GM21576 (cell line): ENCODE results near the gene RASD2.
"Not testable (repeated sequence)": the region's sequence is repeated elsewhere in the genome, so short reads cannot be mapped to it uniquely, and the experiment has no call there.

Experiments
- ATAC-seq: cut with Tn5 transposase; IDR thresholded peaks from one replicate; pipeline ENCODE4 v1.9.1; 2021; ENCODE audit warnings: mild to moderate bottlenecking, moderate library complexity; ENCODE audit not compliant: unreplicated experiment

Gene RASD2, protein sequence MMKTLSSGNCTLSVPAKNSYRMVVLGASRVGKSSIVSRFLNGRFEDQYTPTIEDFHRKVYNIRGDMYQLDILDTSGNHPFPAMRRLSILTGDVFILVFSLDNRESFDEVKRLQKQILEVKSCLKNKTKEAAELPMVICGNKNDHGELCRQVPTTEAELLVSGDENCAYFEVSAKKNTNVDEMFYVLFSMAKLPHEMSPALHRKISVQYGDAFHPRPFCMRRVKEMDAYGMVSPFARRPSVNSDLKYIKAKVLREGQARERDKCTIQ

DNA sequence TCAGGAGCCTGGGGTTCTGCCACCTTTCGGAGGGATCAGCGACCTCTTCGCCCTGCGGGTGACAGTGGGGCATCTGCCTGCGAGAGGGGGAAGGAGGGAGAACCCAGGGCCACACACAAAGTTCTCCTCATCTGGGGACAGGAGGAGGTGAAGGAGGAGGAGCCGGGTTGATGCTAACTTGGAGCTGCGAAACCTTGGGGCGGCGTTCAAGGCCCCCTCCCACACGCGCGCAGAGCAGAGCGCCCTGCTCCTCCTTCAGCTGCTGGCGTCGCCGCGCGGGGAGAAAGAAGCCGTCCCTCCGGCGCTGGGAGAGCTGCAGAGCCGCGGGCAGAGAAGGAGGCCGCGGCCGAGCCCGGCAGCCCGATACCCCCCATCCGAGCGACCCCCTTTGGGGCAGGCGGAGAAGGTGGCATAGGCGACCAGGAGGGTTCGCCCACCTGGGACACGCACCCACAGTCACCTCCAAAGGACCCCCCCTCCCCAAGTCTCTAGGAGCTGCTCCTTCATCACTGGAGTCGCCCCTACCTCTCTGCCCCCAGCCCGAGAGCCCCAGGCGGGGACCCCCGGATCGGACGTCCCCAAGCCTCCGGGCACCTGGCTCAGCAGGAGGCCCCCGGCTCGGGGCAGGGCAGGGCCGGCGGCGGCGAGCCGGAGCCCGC lies at the start of gene RASD2:
RASD2 (plus strand) TSS at position 237 of the 659 bp plus-strand sequence. CDS start 5,979 bp downstream, outside the sequence.
- no peak for ATAC-seq

DNA sequence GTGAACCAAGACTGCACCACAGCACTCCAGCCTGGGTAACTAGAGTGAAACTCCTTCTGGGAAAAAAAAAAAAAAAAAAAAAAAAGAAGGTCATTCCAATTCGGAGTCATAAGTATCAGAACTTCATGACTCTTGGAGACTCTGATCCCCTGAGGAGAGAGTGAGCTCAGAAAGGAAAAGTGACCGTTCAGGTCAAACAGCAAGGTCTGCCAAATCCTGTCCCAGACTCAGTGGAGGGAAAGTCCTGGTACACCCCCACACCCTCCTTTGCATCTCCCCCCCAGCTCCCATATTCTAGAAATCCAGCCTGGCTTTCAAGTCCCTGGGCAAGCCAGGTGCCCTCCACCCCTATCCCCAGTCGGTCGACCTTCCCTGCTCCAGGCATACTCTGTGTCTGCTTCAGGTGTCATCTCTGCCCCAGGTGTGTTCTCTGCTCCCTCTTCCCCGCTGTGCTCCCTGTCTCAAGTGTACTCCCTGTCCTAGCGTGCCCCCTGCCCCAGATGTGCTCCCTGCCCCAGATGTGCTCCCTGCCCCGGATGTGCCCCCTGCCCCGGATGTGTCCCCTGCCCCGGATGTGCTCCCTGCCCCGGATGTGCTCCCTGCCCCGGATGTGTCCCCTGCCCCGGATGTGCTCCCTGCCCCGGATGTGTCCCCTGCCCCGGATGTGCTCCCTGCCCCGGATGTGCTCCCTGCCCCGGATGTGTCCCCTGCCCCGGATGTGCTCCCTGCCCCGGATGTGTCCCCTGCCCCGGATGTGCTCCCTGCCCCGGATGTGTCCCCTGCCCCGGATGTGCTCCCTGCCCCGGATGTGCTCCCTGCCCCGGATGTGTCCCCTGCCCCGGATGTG lies 49.3 kb upstream of the RASD2 start:
- ATAC-seq, result not testable (repeated sequence)

DNA sequence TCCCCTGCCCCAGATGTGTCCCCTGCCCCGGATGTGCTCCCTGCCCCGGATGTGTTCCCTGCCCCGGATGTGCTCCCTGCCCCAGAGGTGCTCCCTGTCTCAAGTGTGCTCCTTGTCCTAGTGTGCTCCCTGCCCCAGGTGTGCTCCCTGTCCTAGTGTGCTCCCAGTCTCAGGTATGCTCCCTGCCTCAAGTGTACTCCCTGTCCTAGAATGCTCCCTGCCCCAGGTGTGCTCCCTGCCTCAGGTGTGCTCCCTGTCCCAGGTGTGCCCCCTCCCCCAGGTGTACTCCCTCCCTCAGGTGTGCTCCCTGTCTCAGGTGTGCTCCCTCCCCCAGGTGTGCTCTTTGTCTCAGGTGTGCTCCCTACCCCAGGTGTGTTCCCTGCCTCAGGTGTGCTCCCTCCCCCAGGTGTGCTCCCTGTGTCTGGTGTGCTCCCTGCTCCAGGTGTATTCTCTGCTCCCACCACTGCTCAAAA lies 48.7 kb upstream of the RASD2 start:
- no peak for ATAC-seq

DNA sequence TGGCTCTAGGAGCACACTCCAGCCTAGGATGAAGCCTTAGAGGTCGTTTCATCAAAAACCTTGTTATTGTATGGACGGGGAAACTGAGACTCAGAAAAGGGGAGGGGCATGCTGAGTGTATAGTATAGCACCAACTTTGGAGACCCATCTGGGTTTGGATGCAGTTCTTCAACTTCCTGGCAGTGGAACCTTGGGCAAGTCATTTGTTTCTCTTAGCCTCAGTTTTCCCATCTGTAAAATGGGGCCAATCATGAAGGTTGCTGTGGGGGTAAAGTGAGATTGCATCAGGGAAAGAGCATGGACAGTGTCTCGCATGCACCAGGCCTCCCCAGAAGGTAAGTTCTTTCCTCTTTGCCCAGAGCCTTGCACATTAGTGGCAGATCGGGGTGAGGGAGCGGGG lies 47.6 kb upstream of the RASD2 start:
- no peak for ATAC-seq

DNA sequence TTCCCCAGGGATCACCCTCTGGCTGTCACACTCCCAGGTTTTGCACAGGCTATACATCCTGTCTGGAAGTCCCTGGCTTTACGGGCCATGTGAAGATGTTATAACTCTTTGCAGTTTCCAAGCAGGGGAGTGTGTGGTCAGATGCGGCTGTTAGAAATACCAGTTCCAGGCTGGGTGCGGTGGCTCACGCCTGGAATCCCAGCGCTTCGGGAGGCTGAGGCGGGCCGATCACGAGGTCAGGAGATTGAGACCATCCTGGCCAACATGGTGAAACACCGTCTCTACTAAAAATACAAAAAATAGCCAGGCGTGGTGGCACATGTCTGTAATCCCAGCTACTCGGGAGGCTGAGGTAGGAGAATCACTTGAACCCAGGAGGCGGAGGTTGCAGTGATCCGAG lies 44.9 kb upstream of the RASD2 start:
- ATAC-seq, result not testable (repeated sequence)

DNA sequence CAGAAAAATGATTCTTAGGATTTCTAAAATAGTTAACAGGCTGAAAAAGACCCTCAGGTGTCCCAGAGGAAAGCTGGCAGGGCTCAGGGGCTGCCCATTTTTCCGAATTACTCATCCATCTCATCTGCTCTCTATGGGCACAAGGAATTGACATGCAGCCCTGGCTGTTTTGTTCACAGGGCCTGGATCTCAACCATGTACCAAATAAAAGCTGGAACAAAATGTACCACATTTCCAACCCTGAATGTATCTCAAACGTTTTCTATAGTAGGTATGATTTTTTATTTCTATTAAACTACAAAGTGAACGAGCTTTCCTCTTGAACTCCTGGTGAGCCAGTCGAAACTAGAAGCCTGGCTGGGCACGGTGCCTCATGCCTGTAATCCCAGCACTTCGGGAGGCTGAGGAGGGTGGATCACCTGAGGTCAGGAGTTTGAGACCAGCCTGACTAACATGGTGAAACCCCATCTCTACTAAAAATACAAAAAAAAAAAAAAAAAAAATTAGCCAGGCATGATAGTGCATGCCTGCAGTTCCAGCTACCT lies 43.8 kb upstream of the RASD2 start:
- ATAC-seq, result no peak

DNA sequence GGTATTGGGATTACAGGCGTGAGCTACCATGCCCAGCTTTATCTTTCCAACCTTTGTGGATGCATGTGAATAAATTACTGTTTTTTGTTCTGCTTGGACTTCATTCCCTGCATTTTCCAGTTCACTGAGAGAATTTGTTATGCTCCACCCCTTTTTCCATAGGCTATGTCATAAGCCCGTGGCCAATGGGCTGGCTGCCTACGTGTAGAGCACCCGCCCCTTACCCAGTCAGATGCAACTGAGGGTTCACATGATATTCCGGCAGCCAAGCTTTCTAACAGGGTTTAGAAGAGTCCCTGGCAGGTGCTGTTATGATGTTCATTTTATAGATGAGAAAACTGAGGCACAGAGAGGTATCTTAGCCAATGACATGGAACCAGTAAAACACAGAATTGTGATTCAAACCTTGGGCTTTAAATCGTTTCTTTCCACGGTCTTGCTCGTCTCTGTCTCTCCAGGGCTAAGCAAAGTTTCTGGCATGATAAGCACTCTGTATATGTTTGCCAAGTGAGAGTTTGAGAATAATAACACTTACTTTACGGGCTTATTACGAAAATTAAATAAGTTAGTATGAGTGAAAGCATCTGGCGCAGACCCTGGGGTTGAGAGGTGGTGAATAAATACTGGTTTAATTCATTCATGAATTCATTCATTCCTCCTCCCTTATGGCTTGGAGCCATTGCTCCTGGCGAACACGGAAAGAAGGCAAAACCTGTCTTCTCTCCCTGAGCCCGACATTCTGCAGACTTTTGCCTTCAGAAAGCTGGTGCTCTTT lies 42.4 kb upstream of the RASD2 start:
- ATAC-seq, result no peak

DNA sequence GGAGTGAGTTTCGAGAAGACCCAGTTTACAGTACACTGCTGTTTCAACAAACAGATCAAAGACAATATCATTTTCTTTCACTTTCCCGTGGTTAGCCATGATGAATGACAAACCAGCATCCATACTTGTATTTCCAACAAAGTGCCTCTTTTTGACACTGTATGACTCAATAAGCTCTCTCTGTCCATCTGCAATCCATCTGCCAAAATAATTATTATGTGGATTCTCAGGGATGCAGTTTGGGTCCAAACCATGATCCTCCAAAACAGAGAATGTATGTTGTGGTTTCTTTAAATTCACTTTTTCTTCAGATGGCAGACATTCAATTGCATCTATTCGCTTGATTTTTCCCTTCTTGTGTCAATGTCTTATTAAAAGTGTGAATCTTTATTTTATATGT lies 37.8 kb upstream of the RASD2 start:
- no peak for ATAC-seq

DNA sequence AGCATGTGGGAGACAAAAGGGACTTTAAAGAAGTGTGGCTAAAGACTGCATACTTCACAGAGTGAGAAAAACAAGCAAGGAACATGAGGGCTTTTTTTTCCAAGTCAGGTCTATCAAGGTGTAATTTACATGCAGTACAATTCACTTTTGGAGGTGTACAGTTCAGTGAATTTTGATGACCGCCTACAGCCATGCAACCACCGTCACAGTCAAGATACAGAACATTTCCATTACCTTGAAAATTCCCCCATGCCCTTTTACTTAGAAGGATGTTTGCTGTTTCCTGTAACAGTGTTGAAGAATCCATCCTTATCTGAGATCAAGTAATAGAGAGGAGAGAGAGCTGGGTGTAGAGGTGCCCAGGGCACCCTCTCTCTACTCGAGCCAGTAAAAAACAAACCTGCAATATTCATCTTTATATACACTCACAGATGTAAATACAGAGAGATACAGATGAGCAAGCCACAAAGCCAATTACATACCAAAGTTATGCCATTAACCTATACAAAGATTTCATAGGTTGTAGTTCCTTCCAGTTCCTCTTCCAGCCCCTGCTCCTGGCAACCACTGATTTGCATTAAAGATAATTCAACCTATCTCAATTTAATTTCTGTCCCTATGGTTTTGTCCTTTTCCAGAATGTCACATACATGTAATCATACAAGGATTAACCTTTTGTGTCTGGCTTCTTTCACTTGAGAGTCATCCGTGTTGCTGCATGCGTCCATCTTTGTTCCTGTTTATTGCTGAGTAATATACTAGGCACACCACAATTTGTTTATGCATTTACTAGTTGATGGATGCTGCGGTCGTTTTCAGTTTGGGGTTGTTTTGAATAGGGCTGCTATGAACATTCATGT lies 35.0 kb upstream of the RASD2 start:
- ATAC-seq, result no peak

DNA sequence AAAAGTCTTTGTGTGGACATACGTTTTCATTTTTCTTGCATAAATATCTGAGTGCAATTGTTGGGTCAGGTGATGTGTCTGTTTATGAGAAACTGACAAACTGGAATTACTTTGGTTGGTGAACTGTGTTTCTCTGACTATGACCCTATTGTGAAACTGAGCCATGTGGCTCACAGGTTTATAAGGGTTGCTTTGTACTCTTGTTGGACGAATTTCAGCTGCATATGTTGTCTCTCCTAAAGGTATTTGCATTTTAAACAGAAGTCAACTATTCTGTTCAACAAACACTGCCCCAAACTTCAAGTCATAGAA lies 34.4 kb upstream of the RASD2 start:
- no peak for ATAC-seq

DNA sequence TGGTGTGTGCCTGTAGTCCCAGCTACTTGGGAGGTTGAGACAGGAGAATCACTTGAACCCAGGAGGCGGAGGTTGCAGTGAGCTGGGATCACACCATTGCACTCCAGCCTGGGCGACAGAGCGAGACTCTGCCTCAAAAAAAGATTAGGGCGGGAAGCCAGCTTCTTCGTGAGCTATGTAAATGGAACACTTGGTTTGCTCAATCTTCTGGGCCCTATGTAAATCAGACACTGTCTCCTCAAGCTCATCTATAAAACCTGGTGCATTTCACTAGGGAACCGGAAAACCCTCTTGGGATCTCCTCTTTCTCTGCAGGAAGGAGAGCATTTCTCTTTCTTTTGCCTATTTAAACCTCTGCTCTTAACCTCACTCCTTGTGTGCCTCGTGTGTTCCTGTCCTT lies 32.8 kb upstream of the RASD2 start:
- ATAC-seq, result not testable (repeated sequence)

DNA sequence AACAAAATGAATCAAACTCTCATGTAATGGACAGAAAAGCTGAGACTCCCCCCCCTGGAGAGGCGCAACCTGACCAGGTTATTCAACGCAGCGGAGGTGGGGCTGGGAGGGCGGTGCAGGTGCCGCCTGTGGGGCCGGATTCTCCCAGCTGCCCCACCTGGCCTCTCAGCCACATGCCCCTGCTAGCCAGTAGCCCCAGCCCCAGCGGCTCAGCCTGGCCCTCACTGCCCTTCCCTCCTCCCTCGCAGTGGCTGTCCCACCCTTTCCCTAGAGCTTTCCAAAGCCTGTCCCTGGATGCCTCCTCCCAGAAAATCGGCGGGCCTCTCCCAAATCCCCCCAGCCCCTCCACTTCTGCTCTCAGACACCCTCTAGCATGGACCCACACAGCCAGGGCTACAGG lies 31.2 kb upstream of the RASD2 start:
- ATAC-seq, result no peak

DNA sequence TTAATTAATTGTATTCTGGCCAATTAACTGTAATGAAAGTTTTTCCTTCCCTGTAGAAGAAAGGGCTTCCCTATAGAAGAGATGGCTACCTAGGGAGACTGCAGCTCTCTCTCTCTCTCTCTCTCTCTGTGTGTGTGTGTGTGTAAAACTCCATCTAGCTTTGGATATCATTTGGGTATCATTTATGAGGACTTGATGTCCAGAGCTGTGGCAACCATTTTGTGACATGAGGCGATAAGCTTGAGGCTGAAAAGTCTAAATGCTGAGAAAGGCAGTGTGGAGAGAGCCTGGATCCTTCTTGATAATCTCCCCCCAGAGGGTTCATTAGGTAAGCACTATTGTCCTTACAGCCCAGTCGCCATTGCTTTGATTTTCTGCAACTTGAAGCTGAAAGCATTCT lies 30.7 kb upstream of the RASD2 start:
- ATAC-seq, result no peak

DNA sequence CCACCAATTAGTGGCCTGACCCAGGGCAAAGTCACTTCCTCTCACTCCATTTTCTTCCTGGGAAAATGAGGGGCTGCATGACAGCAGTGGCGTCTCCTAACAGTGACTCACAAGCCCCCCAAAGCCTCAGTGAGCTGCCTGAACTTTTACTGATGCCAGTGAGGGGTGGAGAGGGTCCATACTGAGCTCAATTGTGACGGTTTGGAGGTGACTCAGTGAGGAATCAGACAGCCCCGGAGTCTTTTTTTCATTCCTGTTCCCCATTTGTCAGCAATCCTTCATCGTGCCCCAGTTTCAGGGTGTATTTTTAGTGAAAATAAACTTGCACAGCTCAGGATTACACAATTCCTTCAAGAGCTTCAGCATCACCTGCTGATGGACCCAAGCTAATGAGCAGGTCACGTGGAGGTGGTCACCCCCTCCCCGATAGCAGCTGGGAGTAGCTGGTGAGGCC lies 30.1 kb upstream of the RASD2 start:
- ATAC-seq, result no peak

DNA sequence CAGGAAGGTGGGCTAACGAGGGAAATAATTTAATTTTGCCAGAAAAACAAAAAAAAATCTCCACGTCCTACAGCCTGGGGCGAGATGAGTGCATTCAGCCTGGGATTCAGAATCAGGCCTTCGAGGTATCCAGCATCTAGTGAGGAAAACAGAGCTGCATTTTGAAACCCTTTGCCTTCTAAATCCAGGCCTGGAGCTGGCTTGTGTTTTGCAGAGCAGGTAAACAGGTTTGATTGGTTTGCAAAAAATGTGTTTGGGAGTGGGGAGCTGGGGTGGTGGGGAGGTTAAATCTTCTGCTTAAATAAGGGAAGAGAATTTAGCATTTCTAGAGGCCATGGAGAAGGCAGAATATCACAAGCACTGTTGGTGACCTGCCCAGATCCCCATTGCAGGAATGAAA lies 29.7 kb upstream of the RASD2 start:
- ATAC-seq, result no peak

DNA sequence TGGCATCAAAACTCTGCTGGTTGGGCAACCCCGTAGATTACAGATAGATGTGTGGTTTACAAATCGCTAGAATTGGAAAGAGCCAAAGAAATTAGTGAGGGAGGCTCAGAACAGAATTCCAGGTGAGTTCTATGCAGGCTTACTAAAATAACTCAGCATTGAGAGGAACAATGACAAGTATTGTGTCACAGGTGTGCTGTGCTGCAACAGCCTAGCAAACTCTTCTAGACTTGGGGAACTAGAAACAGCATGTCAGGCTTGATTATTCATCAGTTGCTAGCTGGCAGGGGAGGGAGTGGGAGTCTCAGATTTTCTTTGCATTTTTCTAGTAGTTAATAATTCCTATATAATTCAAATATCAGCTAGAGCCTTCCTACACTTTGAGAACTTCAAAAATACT lies 26.3 kb upstream of the RASD2 start:
- ATAC-seq, result no peak

DNA sequence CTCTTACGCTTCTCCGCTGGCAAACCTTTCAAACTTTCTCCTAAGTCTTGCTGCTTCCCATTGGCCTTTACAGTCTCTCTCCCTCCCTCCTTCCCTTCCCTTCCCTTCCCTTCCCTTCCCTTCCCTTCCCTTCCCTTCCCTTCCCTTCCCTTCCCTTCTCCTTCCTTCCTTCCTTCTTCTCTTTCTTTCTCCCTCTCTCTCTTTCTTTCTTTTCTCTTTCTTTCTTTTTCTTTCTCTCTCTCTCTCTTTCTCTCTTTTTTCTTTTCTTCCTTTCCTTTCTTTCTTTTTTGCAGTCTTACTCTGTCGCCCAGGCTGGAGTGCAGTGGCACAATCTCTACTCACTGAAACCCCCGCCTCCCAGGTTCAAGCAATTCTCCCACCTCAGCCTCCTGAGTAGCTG lies 24.7 kb upstream of the RASD2 start:
- not testable (repeated sequence) for ATAC-seq

DNA sequence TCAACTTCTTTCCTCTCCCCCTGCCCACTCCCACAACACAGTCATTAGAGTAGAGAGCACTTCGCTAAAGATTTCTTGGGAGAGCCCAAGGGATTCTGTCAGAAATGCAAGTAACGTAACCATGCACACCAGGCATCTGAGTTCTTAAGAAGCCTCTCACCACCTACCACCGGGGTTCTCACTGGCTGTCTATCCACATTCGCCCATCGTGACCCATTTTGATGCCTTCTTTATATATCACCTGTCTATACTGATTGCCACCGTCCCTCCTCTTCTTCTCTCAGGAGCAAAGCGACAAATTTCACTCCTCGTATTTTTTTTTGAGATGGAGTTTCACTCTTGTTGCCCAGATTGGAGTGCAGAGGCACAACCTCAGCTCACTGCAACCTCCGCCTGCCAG lies 23.9 kb upstream of the RASD2 start:
- ATAC-seq, result no peak

DNA sequence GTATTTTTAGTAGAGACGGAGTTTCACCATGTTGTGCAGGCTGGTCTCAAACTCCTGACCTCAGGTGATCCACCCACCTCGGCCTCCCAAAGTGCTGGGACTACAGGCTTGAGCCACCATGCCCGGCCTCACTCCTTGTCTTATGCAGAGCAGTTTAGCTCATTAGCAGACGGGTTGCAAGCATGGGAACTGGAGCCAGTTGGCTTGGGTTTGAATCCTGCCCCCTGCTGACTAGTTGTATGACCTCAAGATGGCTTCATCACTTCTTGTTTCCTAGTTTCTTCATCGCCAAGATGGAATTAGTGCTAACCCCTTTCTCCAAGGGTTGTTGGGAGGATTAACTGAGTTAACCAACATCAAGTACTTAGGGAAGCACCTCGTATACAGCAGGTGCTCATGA lies 23.4 kb upstream of the RASD2 start:
- no peak for ATAC-seq
